GM19239 (cell line): ENCODE results near the gene FKBP11.
"Not testable (repeated sequence)": the region's sequence is repeated elsewhere in the genome, so short reads cannot be mapped to it uniquely, and the experiment has no call there.

Source experiments
- DNase-seq: peaks from one replicate; pipeline ENCODE4 v3.0.0; 2011; ENCODE audit warnings: low spot score; ENCODE audit not compliant: insufficient read length
- FAIRE-seq: peaks from 2 replicates; lab custom pipeline; 2011; peaks lifted over from hg19 to GRCh38; lab: Jason Lieb, UNC

FKBP11 gene

DNA sequence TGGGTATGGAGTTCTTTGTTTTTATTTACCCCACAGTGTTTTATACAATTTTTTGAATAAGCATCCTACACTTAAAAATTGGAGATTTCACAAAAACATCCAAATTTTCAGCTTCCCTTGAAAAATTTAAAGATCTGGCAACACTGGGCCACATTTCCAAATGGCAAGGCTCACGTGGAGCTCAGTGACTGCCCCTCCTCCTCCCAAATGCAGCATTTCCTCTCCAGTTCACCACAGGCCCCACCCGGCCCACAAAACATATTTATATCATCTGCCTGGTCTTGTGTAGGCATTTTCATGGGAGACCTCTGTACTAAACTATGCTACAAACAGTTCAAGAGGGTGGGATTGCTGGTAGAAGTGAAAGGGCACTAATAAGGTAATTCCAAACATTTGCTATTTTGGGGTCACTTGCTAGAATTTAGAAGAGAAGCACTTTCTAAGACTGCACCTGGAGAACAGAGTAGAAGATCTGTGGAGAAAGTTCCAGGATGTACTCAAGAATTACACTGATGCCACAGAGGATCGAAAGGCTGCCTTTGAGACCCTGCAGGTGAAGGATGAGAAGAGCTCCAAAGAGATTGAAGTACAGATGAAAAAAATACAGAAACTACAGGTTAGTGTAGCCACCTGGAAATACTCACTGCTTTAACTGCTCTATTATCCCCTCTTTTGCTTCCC, 7.3 kb downstream of the FKBP11 start:
- DNase-seq, result no peak
- FAIRE-seq, result no peak

DNA sequence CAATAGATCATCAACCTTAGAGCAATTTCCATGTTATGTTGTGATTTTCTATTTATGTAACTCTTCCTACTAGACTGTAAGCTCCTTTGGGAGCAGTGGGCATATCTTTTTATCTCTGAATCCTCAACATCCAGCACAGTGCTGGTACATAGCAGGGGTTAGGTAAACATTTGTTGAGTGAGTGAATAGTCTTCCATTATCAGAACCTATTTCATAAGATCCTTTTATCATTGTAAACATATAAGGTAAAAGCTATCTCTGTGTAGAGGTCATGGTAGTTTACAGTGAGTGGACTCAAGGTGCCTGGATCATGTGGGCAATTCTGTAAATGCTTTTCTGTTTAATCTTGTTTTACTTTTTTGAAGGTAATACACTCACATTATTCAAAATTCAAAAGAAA, 15.1 kb downstream of the FKBP11 start:
- FAIRE-seq (no peak), DNase-seq (no peak)

DNA sequence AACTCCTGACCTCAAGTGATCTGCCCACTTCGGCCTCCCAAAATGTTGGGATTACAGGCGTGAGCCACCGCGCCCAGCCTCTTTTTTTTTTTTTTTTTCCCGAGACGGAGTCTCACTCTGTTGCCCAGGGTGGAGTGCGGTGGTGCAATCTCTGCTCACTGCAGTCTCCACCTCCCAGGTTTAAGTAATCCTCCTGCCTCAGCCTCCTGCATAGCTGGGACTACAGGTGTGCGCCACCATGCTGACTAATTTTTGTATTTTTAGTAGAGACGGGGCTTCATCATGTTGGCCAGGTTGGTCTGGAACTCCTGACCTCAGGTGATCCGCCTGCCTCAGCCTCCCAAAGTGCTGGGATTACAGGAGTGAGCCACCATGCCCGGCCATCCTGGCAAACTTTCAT, 15.6 kb downstream of the FKBP11 start:
- FAIRE-seq, DNase-seq: not testable (repeated sequence)

DNA sequence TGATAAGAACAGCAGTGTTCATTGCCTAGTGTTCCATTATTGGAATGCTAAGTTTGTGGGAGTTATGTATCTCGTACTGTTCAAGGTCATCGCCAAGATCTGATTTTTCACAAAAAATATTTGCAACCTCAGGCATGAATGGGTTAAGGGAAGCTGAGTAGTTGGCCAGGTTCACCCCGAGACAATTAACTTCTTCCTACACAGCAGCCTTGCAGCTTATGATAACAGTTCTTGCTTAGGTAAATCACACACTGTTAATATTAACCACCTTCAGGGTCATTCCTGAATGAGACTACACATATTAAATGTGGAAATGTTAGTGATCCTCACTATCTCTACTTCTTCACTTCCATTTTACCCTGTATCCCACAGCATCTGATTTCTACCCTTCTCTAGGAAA, 18.0 kb downstream of the FKBP11 start:
- FAIRE-seq (no peak), DNase-seq (no peak)

DNA sequence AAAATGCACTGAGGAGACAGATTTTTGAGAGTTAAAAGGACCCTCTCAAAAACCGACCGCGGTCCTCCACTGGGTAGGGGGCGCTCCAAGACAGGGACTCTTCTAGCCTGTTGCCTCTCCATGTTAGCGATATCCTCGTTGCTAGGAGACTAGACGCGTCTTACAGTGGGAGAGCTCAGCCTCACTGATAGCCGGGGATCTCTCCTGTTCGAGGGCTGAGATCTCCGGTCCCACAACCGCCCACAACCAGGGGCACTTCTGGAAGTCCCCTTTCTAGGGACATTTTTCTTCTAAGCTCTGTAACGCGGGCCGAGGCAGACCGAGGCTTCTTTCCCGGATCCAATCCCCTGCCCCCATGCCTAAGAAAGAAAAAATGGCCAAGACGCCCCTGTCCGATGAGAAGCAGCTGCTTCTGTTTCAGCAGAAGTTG, 21.3 kb downstream of the FKBP11 start:
- peak; percentile 61 for DNase-seq
- FAIRE-seq, result peak; percentile 73

DNA sequence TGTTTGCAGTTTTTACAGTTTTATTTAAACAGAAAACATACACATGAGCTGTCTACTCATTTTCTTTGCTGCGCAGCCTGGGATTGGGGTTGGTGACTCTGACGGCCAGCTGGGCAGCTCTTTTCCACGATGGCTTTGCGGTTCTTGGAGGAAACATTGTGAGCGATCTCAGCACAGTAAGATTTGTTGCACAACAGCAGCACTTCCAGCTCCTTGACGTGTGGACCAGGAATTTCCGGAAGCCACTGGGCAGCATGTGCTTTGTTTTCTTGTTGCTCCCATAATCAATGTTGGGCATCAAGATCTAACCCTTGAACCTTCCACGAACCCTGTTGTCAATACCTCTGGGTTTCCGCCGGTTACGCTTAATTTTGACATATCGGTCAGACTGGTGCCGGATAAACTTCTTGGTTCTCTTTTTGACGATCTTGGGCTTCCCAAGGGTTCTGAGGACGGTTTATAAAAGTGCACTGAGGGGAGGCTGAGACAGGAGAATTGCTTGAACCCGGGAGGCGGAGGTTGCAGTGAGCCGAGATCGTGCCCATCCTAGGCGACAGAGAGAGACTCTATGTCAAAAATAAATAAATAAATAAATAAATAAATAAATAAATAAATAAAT, 21.8 kb downstream of the FKBP11 start:
- DNase-seq (no peak), FAIRE-seq (no peak)

DNA sequence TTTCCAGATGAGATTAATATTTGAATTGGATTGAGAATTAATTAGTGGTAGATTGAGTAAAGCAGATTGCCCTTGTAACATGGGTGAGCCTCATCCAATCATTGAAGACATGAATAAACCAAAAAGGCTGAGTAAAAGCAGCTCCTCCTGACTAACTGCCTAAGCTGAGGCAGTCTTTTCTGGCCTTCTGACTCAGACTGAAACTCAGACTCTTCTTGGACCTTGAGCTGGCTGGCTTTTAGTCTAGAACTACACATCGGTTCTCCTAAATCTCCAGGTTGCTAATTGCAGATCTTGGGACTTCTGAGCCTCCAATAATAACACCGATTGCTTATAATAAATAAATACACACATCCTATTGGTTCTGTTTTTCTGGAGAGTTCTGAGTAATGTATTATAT, 24.0 kb downstream of the FKBP11 start:
- DNase-seq (peak; percentile 38), FAIRE-seq (peak; percentile 11)

DNA sequence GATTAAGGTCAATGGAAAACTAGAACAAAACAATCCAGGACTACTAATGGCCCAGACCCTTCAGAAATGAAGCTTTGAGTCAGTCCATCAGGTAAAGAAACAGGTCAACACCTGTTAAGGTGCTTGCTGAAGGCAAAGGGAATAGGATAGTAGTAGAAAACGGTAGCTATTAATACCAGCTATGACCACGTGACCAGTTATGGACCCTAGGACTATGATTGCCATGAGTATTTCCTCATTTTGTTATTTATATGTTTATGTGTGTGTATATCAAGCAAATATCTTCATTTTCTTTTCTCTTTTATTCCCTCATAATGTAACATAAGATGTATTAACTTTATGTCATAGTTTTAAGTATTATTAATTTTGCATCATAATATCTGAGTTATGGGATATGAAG, 25.6 kb downstream of the FKBP11 start:
- FAIRE-seq (no peak), DNase-seq (no peak)

DNA sequence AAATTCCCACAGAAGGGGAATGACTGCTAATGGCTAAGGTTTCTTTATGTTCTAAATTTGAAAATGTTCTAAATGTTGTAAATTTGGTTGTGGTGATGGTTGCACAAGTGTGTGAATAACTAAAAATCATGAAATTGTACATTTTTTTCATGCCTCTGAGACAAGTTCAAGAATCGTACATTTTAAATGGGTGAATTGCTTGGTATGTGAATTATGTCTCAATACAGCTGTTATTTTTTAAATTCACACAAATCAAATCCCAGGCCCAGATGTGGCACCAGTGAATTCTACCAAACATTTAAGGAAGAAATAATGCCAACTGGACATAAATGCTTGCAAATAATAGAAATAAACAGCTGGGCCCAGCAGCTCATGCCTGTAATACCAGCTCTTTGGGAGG, 31.0 kb downstream of the FKBP11 start:
- no peak for DNase-seq

DNA sequence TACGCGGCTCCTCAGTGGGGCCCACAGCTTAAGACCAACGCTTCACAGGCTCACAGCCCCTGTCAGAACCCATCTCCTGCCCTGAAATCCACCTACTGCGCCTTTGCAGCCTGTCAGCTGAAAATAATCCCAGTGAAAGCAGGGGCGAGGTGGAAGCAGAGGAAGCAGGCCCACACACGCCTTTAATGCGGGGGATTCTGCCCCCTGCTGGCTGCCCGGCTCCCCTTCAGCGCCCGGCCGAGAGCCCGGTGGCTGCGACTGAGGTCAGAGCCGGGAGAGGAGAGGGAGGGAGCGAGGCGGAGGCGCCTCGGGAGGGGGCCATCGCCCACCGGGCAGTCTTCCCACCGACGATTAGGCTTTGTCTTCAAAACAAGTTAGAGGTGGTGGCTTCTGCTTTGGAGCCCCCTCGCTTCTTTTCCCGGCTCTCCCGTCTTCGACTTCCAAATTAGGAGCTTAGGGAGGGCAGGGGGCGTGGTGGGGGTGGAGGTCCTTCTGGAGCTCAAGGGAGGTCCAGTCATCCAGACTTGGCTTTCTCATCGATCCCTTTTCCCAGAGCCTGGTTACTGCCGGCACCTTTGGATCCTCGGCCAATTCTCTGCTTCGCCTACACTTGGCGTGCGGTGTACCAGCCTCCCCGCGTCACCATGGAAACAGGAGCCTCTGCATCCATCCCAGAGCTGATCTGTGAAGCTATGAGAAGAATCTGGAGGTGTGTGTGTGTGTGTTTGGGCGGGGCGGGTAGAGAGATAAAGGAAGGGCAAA, 34.5 kb downstream of the FKBP11 start:
- FAIRE-seq (peak; percentile 8), DNase-seq (peak; percentile 55)

More for the DNA sequence above, 31.0 kb downstream of the FKBP11 start:
- FAIRE-seq, result no peak

DNA sequence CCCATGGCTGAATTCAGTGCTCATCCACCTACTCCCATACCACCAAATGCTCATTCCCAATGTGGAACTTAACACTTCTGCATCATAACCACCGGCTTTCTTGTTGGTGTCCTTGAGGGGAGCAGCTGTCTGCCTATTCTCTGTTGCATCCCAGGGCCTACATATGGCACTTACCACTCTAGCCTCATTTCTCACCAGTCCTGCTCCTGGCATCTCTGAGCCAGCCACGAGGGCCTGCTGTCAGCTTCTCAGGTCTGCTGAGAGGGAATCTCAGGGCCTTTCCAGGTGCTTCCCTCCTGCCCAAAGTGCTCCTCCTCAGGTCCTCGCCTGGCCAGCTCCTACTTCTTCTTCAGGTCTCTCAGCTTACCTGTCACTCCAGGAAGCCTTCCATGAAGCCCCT, 35.6 kb downstream of the FKBP11 start:
- FAIRE-seq (no peak), DNase-seq (no peak)

DNA sequence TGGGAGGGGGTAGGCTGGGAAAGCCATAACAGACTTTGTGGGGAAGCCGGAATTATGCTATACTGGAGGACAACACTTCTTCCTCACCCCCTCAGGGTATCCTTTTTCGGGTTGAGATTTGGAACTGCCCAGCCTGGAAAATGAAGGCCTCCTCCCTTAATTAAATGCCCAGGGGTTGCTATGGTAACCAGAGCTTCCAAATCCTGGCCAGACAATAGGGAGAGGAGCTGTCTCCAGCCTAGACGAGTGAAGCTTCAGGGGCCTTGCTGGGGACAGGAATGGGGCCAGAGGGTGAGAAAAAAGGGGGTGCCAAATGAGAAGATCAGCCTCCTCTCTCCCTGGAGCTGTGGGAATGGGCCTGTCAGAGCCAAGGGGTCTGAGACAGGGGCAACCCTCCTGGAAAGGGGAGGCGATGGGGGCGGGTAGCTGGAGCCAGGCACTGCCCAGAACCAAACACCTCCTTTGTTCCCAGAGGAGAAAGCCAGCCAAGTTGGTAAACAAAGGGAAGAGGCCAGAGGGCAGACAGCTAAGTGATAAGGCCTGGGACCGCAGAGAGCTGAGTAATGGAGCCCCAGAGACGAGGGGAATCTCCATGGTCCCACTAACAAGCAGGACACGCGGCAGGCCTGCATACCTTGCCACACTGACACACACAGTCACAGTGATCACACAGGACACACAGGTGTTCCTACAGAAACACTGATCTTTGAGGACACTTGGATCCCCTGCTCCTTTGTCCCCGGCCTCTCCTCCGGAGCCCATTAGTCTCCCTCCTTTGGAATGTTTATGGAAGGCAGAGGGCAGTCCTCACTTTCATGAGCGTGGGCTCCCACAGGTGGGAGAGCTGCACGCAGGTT, 41.8 kb downstream of the FKBP11 start:
- FAIRE-seq, result no peak
- DNase-seq, result no peak

DNA sequence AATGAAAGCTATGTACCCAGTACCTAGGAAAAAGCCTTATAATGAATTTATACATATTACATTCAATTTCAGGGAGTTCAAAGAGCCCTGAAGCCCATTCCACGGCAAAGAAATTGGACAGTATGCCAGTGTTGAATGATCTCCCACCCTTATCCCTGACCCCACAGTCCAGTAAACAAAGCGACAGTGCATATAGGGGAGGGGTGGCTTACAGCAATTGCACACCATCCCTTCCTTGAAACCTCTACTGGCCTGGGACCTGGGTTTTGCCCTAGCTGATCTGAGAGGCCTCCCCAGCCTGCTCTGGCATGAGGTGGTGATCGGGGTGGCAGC, 42.4 kb downstream of the FKBP11 start:
- DNase-seq (no peak), FAIRE-seq (no peak)

DNA sequence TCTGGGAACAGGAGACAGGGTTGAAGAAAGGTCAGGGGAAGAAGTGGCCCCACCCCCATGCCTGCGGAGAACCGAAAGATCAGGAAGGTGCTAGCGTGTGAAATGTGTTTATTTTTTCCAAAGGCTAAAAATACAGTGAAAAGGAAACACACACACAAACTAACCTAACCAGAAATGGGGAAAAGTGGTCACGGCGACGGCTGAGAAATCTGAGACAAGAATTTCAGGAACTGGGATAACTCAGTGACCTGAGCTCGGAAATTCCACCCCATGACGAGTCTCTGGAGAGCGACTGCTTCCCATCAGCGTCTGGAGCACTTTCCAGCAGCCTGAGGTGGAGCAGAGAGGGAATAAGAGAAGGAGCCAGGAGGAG, 43.0 kb downstream of the FKBP11 start:
- FAIRE-seq, result no peak
- DNase-seq, result no peak

DNA sequence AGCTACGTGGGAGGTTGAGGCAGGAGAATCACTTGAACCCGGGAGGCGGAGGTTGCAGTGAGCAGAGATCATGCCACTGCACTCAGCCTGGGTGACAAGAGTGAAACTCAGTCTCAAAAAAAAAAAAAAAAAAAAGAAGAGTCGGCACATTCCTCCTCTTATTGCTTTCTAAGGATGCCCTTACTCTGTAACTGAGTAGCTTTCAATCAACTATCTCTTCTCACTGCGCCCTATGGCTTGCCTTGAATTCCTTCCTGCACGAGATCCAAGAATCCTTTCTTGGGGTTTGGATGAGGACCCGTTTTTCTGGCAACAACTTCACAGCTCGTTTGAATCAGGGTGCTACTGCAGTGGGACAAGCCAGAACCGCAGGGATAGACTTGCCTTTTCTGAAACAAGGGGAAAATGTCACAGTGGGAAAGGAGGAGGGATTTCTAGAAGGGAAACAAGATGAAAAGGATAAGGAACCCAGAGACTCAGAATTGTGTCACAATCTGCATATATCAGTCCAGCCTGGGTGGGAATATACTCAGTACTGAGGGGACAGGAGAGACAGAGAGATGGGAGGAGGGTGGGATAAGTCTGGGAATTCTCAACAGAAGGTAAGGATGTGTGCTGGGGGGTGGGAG, 43.5 kb downstream of the FKBP11 start:
- DNase-seq (no peak), FAIRE-seq (no peak)

DNA sequence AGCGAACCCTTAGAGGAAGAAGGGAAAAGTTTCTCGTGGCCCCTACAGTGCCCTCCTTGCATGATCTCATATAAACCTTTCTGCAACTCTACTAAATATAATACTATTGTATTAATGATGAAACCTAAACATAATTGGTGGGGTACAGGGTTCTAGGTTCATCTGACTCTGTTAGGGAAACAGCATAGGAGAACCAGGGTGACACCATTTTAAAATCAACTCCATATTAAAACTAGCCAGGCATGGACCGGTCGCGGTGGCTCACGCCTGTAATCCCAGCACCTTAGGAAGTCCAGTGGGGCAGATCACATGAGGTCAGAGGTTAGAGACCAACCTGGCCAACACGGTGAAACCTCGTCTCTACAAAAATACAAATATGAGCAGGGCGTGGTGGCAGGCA, 44.6 kb downstream of the FKBP11 start:
- DNase-seq, result no peak
- FAIRE-seq, result no peak

DNA sequence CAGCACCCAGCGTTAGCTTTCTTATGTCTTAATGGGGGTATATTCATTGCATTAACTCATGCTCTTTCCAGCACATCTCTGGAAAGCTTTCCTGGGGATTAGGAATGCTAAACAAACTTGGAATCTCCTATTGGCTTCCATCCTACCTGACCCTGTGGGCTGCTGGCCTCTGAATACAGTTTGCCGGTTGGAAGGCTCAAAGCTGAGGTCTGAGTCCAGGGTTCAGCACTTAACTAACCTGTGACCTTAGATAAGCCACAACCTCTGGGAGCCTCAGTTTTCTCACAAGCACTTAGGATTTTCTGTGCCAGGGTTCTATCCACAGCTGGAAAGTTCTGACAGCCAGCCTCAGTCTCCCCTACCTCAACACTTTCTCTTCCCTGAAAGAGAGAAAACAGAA, 46.7 kb downstream of the FKBP11 start:
- DNase-seq (no peak), FAIRE-seq (no peak)

DNA sequence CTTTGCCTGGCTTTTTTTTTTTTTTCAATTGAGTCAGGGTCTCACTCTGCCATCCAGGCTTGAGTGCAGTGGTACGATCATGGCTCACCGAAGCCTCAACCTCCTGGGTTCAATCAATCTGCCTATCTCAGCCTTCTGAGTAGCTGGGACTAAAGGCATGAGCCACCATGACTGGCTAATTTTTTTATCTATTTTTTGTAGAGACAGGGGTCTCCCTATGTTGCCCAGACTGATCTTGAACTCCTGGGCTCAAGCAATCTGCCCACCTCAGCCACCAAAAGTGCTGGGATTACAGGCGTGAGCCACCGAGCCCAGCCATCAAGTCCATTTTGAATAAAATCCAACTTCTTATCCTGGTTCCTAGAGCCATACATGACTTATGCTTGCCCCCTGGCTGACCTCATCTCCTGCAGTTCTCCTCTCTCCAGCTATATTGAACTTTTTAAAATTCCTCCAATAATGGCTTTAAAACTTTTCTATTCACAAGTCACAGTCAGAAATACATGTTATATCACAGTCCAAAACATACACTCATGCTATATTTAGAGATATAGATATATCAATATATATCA, 49.3 kb downstream of the FKBP11 start:
- no peak for FAIRE-seq
- DNase-seq, result no peak

DNA sequence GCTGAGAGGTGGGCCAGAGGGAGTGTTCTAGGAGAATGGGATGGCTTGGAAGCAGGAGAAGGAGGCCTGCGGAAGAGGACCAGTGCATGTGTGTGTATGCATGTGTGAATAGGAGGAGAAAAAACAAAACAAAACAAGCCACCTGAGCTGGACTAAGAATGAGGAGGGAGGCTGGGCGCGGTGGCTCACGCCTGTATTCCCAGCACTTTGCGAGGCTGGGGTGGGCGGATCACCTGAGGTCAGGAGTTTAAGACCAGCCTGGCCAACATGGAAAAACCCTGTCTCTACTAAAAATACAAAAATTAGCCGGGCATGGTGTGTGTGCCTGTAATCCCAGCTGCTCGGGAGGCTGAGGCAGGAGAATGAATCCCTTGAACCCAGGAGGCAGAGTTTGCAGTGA, 51.8 kb downstream of the FKBP11 start:
- not testable (repeated sequence) for FAIRE-seq, DNase-seq

DNA sequence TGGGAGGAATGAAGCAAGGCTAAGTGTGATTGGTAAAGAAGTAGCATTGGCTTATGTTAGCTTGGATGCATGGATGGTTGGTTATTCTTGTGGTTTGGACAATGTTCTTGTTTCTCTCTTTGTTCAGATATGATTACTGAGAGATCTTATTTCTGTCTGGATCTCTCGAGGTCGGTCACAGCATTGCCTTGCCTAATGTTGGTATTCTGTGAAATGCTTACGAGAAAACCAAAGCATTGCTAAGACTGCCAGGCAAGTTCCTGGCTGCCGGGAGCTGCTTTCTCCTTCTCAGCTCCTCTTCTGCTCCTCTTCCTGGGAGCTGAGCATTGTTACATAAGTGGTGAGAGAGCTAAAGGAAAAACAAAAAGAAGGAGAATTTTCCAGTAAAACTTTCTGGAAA, 52.2 kb downstream of the FKBP11 start:
- FAIRE-seq, result no peak

More for the DNA sequence above, 52.2 kb downstream of the FKBP11 start:
- no peak for DNase-seq
